ENCODE data around the gene RAET1G. TPM values are rescaled to one million over a fixed set of nuclear protein-coding genes. Genes with fewer than 3 reads are reported as not detected.

The RAET1G gene
- total and polyA plus RNA-seq, 2 of the 13 experiments (the other 11 are each of a cell fraction or from before 2014, with no cell fraction given), result not detected

DNA sequence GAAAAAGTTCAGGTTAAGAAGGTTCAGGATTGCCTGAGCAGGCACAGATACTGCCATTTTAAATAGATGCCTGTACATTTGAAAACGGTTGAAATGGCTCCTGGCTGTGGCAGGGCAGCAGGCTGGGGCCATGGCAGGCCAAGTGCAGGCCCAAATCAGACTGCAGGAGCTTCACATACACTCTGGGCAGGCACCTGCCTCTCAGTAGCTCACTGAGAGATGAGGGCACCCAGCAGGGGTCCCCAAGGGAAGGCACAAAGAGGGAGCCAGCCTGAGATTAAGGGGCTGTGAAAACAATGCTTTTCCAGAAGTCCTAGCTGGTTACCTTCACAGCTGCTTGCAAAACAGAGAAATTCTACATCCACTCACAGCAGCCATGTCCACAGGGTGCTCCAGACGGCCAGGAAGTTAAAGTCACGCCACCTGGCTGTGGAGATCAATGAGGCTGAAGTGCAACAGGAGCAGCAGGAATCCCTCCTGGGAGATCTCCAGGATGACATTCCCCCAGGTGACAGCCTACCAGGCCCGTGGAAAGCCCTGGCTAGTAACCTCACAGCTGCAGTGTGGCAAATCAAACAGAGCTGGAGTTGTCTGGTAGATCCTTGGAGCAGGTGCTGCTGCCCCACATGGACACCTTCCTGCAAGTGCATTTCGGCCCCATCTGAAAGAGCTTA is 18.8 kb downstream of the RAET1G start:
- in situ Hi-C loops (cut with HindIII; ENCODE audit: extremely low pct_ligation_motif_present, low pct_unique_long_range_greater_than_20kb) (no loop called here), intact Hi-C loops (cut with micrococcal nuclease; ENCODE audit: unreplicated experiment) (loop anchor here (1.0 kb wide), 1 partner anchor 64 kb away; no protein-coding TSS in a partner anchor)
- Histone ChIP-seq H3K4me3 (replicated peaks in 1 of 3; ENCODE audit: insufficient read depth in 1 of 3, low read depth in 2 of 3, low read length in 3 of 3) (no peak overlapping the region), H3K9me3 (ENCODE audit: low read length) (peaks cover 11% of the 10 kb centered on the region), H3K36me3 (replicated peaks in 1 of 2; ENCODE audit: control insufficient read depth in 1 of 2, insufficient read depth in 2 of 2, low read length in 2 of 2) (no peaks in the 10 kb centered on the region), H3K4me2 (ENCODE audit: low read depth, low read length) (0 out of 2 replicates have a peak overlapping the region, but pooled peaks have one; percentile 5), H3K27me3 (ENCODE audit: control insufficient read depth in 1 of 2, insufficient read depth in 2 of 2, low read length in 2 of 2) (peaks cover 10 to 53% of the 10 kb centered on the region in 2 experiments), H3K79me2 (ENCODE audit: insufficient read depth, low read length) (no peaks in the 10 kb centered on the region), H4K20me1 (ENCODE audit: insufficient read depth, low read length) (no peaks in the 10 kb centered on the region), H3K4me1 (ENCODE audit: insufficient read depth, low read length) (peaks cover 9% of the 10 kb centered on the region; the same call in 1 of the 2 replicates), H3K27ac (ENCODE audit: extremely low read length, insufficient read depth, low read length) (no peak overlapping the region), H3K9ac (ENCODE audit: insufficient read depth, low read depth, low read length) (no peak overlapping the region), H2AFZ (ENCODE audit: low read length) (no peak overlapping the region)
- FAIRE-seq (peak; percentile 37), ATAC-seq (peak; percentile 81), DNase-seq (ENCODE audit: low spot score) (no peak)
- 0% methylated on average over 4 of the region's 5 CpGs for WGBS (ENCODE audit: low lambda C conversion rate)
- CTCF ChIA-PET (ENCODE audit: low intra/inter-chr PET ratio, low total read pairs), result interaction anchor here (1.6 to 2.2 kb wide), 2 partner anchors 63 to 69 kb away, joined by 7 to 12 read pairs; no protein-coding TSS in a partner anchor
- POLR2A ChIA-PET, result no interaction called here
- no TSS peak for BruUV-seq (replicated peaks)
- TF ChIP-seq ZNF121 (CRISPR knock-in tag; IDR thresholded peaks at IDR 0.05), result no peak
- TF ChIP-seq SALL2 (CRISPR knock-in tag; IDR thresholded peaks at IDR 0.05), result no peak
- TF ChIP-seq HOXA7 (CRISPR knock-in tag; IDR thresholded peaks at IDR 0.05), result no peak
- TF ChIP-seq, protein P1, sequence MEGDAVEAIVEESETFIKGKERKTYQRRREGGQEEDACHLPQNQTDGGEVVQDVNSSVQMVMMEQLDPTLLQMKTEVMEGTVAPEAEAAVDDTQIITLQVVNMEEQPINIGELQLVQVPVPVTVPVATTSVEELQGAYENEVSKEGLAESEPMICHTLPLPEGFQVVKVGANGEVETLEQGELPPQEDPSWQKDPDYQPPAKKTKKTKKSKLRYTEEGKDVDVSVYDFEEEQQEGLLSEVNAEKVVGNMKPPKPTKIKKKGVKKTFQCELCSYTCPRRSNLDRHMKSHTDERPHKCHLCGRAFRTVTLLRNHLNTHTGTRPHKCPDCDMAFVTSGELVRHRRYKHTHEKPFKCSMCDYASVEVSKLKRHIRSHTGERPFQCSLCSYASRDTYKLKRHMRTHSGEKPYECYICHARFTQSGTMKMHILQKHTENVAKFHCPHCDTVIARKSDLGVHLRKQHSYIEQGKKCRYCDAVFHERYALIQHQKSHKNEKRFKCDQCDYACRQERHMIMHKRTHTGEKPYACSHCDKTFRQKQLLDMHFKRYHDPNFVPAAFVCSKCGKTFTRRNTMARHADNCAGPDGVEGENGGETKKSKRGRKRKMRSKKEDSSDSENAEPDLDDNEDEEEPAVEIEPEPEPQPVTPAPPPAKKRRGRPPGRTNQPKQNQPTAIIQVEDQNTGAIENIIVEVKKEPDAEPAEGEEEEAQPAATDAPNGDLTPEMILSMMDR (CRISPR knock-in tag; IDR thresholded peaks at IDR 0.05), result peak; percentile 53
- TF ChIP-seq ZNF703 (CRISPR knock-in tag; IDR thresholded peaks at IDR 0.05; ENCODE audit: borderline replicate concordance), result no peak
- TF ChIP-seq, protein P2, sequence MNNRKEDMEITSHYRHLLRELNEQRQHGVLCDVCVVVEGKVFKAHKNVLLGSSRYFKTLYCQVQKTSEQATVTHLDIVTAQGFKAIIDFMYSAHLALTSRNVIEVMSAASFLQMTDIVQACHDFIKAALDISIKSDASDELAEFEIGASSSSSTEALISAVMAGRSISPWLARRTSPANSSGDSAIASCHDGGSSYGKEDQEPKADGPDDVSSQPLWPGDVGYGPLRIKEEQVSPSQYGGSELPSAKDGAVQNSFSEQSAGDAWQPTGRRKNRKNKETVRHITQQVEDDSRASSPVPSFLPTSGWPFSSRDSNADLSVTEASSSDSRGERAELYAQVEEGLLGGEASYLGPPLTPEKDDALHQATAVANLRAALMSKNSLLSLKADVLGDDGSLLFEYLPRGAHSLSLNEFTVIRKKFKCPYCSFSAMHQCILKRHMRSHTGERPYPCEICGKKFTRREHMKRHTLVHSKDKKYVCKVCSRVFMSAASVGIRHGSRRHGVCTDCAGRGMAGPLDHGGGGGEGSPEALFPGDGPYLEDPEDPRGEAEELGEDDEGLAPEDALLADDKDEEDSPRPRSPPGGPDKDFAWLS (CRISPR knock-in tag; IDR thresholded peaks at IDR 0.05; ENCODE audit: borderline replicate concordance), result no peak
- TF ChIP-seq SP2 (CRISPR knock-in tag; IDR thresholded peaks at IDR 0.05), result no peak
- no peak for TF ChIP-seq RXRA (CRISPR knock-in tag; IDR thresholded peaks at IDR 0.05)
- TF ChIP-seq AHR (CRISPR knock-in tag; IDR thresholded peaks at IDR 0.05), result no peak
- TF ChIP-seq ZBTB8A (CRISPR knock-in tag; IDR thresholded peaks at IDR 0.05; ENCODE audit: borderline replicate concordance, low read depth), result no peak
- TF ChIP-seq ZNF101 (CRISPR knock-in tag; IDR thresholded peaks at IDR 0.05; ENCODE audit: borderline replicate concordance, low read depth), result no peak
- no peak for TF ChIP-seq ZBTB38 (CRISPR knock-in tag; IDR thresholded peaks at IDR 0.05)
